Renal cortical epithelial cell (primary cell): Measurements from ENCODE around the gene UHRF2. TPM values are rescaled to one million over a fixed set of nuclear protein-coding genes. Genes with fewer than 3 reads are reported as not detected.
A peak's percentile ranks its signal among the peaks of the same experiment; 100 is the strongest.
"Not testable (repeated sequence)": the region's sequence is repeated elsewhere in the genome, so short reads cannot be mapped to it uniquely, and the experiment has no call there.

Source experiments
- DNase-seq: peaks from one replicate; pipeline ENCODE4 v3.0.0-alpha.2; 2011; ENCODE audit warnings: low read depth
- total RNA-seq: library from RNA; depleted of rRNA; stranded (reverse); fragments of >200 nt; gene quantifications from 2 replicates; pipeline ENCODE4 v1.2.3, GENCODE V29; 2014

UHRF2 gene
- total RNA-seq, 1 donor from 2014 or later: 53.5 TPM

GRCh38 chr9:6428940-6429889 lies 16.2 kb downstream of the UHRF2 start:
- DNase-seq: peak; percentile 53

- DNase-seq: no peak
These were observed 18.0 kb downstream of the UHRF2 start for GRCh38 chr9:6431038-6431437.

GRCh38 chr9:6433410-6433809 lies 20.4 kb downstream of the UHRF2 start:
- DNase-seq: no peak

- no peak for DNase-seq
These were observed 26.2 kb downstream of the UHRF2 start for GRCh38 chr9:6439051-6439703.

- no peak for DNase-seq
These were observed 27.4 kb downstream of the UHRF2 start for GRCh38 chr9:6440405-6440804.

- DNase-seq: peak; percentile 47
These were observed 28.3 kb downstream of the UHRF2 start for GRCh38 chr9:6441269-6441668.

GRCh38 chr9:6443661-6444060 lies 30.7 kb downstream of the UHRF2 start:
- DNase-seq: no peak

- no peak for DNase-seq
These were observed 31.1 kb downstream of the UHRF2 start for GRCh38 chr9:6444128-6444527.

- no peak for DNase-seq
These were observed 36.1 kb downstream of the UHRF2 start for GRCh38 chr9:6449086-6449485.

GRCh38 chr9:6449645-6450044 lies 36.6 kb downstream of the UHRF2 start:
- peak; percentile 26 for DNase-seq

GRCh38 chr9:6450641-6451375 lies 37.8 kb downstream of the UHRF2 start:
- peak; percentile 40 for DNase-seq

GRCh38 chr9:6455292-6455691 lies 42.3 kb downstream of the UHRF2 start:
- not testable (repeated sequence) for DNase-seq

- not testable (repeated sequence) for DNase-seq
These were observed 45.7 kb downstream of the UHRF2 start for GRCh38 chr9:6458704-6459103.

- no peak for DNase-seq
These were observed 46.7 kb downstream of the UHRF2 start for GRCh38 chr9:6459718-6460117.

- no peak for DNase-seq
These were observed 47.3 kb downstream of the UHRF2 start for GRCh38 chr9:6460189-6460768.

GRCh38 chr9:6461619-6462018 lies 48.6 kb downstream of the UHRF2 start:
- no peak for DNase-seq

GRCh38 chr9:6467006-6467625 lies 54.1 kb downstream of the UHRF2 start:
- peak; percentile 40 for DNase-seq

GRCh38 chr9:6471231-6471850 lies 58.3 kb downstream of the UHRF2 start:
- DNase-seq: no peak

- no peak for DNase-seq
These were observed 60.2 kb downstream of the UHRF2 start for GRCh38 chr9:6473151-6473550.

- no peak for DNase-seq
These were observed 67.0 kb downstream of the UHRF2 start for GRCh38 chr9:6479959-6480358.

- DNase-seq: no peak
These were observed 71.2 kb downstream of the UHRF2 start for GRCh38 chr9:6484210-6484609.
